T-helper 9 cell (primary cell): ENCODE results near the gene TPPP.
"Not testable (repeated sequence)": the region's sequence is repeated elsewhere in the genome, so short reads cannot be mapped to it uniquely, and the experiment has no call there.

Source experiments
- DNase-seq: peaks from one replicate; pipeline ENCODE4 v3.0.0-alpha.2; 2020

The TPPP gene

DNA sequence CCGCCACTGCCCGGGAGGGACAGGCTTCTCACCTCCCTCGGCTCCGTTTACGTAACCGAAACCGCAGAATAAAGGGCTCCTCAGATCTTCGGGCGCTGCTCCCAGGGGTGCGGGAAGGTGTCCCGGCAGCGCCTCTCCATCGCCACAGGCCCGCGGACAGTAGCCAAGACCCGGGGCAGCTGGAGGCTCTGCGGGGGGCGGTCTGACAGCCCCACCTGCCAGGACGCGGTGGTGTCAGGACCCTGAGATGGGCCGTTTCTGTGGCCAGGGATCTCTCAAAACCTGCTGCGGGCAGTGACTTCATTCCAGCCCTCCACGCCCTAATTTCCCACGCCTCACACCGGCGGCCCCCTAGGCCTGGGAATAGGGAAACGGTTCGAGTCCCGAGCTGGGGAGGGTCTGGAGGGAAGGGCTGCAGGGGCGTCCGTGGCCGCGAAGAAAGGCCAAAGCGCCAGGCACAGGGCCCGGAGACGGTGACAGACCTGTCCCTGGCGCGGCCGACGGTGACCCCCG is 567 bp downstream of the TPPP start:
- DNase-seq, result not testable (repeated sequence)

- no peak for DNase-seq
These were observed 1.2 kb downstream of the TPPP start for GRCh38 chr5:691817-692528.

GRCh38 chr5:691049-691448 is 2.1 kb downstream of the TPPP start:
- not testable (repeated sequence) for DNase-seq

DNA sequence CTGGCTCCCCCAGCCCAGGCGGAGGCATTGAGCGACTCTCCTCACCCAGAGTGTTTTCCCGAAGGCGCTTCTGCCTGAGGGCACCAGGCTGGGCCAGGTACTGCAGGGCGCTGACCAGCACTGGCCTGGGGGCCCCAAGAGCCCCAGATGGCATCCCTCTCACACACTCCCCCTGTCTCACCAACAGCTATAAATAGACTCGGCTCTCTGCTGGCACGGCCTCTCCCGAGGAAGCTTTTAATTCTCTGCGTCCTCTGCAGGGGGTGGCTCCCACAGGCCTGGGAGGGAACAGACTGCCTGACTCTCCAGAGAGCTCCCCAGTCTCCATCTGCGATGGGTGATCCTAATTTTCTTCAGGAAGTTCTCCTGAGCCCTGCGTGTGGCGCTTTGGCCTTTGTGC is 2.9 kb downstream of the TPPP start:
- DNase-seq, result not testable (repeated sequence)

DNA sequence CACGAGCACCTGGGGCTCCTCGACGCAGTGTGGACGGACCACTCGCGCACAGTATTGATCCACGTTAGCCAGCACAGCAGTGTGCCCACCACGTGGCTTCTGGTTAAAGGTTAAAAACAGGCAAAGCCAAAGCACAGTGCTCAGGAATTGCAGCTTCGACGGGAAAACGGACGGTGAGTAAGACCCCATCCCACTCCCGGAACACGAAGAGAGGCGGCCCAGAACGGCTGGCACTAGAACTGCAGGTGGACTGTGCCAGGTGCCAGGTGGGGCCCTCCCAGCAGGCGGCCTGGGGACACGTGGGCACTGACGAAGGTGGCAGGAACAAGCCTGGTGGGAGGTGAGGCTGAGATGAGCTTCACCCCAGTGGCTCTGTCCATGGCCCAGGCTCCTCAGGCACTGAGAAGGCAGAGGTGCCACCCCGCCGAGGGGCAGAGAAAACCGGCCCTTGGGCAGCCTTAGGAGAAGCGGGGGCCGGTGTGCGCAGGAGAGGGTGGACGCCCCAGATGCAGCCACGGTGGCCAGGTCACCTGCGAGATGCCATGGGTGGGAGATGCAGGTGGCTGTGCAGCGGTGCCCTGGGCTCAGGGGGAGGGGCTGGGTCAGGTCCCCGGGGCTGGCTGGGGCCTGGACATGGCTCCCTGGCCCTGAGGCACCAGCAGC is 4.7 kb downstream of the TPPP start:
- not testable (repeated sequence) for DNase-seq

DNA sequence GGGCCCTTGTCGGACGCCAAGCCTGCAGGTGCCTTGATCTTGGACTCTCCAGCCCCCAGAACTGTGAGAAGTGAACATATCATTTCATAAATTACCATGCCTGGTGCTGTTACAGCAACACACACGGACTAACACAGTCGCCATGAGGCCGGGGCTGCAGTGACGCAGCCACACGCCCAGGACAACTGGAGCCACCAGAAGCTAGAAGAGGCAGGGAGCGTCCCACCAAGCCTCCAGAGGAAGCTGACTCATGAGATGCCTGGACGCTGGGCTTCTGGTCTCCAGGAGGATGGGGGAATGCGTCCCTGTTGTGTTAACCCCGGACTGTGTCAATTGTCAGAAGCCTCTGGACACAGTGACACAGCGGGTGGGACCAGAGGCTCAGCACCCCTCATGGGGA is 6.2 kb downstream of the TPPP start:
- DNase-seq, result not testable (repeated sequence)

GRCh38 chr5:686172-686523 is 7.0 kb downstream of the TPPP start:
- DNase-seq, result not testable (repeated sequence)

GRCh38 chr5:685262-686171 is 7.6 kb downstream of the TPPP start:
- no peak for DNase-seq

GRCh38 chr5:684751-685216 is 8.4 kb downstream of the TPPP start:
- DNase-seq, result no peak

- DNase-seq, result no peak
These were observed 9.3 kb downstream of the TPPP start for GRCh38 chr5:683551-684481.

DNA sequence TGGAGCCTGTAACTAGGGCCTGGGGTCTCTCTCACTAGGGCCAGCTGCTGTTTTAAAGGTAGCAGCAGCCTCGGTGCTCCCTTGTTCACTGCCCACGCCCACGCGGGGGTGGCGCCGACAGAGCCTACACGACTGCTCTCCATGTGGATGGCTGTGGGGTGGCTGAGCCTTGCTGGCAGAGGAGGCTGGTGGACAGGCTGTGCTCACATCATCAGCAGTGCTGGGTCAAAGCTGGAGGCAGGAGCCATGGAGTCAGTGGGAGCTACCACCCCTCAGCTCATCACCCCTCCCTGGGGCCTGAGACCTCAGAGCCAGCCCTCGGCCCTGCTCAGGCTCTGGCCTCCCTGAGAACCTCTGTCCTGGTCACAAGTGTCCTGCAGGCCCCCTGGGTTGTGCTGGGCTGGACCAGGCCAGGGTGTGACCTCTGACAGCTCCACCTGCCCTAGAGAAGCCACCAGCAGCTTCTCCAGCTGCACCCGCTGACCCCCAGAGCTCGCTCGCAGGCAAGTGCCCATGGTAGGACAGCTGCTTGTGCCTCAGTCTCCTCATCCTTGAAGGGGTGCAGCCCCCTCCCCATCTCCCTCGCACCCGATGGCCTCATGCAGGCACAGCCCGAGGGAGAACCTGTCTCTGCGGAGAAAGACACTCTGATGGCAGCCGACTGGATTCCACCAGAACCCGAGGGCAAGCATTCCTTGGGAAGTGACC is 10.3 kb downstream of the TPPP start:
- not testable (repeated sequence) for DNase-seq

GRCh38 chr5:682216-682615 is 10.9 kb downstream of the TPPP start:
- not testable (repeated sequence) for DNase-seq

DNA sequence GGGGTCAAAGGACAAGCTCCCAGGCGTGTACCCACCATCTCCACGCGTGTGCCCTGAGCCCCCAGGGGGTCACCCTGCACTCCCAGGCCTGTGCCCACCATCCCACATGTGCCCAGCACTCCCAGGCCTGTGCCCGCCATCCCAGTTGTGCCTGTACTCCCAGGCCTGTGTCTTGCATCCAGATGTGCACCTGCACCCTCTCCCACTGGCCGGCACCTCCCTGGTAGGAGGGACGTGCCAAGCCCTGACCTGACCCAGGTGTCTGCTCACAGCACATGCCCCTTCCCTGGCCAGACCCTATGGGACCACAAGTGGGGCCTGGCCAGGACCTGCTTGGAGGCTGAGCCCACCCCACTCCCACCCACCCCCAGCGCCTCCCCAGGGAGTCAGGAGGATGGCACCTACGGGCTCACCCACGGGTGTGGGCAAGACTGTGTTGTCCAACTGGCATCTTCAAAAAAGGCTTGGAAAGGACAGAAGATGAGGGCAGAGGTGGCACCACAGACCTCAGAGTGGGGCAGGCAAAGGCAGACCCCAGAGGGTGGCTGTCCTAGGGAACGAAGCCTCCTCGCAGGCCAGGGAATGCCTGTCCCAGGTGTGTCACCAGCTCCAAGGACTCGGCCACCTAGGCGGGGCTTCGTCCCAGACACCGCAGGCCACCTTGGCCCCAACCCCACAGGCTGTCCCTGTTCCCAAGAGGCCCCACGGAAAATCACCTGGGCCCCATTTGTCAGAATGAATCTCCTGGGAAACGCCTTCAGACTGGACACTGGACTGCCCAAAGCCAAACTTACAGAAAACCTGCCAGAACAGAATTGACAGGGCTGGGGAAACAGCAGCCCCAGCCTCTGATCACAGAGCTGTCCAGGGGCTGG is 11.6 kb downstream of the TPPP start:
- DNase-seq, result not testable (repeated sequence)

DNA sequence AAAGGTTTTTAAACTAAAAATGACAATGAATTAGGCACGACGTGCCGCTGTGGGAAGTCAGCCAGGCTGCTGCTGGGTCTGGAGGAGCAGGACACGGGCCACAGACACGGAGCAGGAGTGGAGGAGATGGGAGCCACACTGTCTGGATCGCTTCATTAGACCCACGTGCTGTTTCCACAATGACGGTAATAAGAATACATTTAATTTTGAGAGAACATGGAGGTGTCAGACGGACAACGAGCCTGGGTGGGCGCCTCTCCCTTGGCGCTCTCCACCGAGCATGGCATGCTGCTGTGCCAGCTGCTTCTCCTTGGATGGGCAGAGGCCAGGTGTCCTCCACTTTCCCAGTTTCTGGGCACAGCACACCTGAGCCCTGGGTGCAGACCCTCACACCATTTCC is 12.3 kb downstream of the TPPP start:
- not testable (repeated sequence) for DNase-seq

- not testable (repeated sequence) for DNase-seq
These were observed 12.9 kb downstream of the TPPP start for GRCh38 chr5:680118-680795.

DNA sequence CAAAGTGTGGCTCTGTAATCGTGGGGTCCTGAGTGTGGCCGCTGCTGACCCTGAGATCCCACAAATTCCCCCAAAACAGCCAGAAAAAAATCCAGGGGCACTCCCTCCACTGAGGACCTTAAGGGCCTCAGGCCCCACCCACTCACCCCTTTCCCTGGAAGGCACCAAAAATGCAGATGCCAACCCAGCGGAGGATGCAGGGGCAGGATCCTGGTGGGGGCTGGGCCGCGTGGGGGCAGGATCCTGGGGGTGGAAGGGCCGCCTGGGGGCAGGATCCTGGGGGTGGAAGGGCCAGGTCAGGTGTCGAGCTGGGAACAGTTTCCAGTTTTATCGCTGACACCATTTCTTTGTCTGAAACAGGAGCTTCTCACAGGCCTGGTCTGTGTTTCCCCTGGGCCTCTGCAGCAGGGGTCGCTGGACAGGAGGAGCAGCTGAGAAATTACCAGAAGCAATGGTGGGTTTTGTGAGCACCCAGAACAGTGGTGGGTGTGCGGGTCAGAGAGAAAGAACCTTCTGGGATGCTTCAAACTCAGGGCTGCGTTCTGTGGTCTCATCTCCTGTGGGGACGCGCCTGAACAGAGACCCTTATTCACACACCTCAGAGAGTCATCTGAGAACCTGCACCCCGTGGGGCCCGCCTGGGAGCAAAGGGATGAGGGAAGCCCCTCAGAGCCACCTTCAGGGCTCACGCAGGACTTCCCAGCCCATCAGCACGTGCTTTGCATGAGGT is 13.8 kb downstream of the TPPP start:
- DNase-seq, result not testable (repeated sequence)

DNA sequence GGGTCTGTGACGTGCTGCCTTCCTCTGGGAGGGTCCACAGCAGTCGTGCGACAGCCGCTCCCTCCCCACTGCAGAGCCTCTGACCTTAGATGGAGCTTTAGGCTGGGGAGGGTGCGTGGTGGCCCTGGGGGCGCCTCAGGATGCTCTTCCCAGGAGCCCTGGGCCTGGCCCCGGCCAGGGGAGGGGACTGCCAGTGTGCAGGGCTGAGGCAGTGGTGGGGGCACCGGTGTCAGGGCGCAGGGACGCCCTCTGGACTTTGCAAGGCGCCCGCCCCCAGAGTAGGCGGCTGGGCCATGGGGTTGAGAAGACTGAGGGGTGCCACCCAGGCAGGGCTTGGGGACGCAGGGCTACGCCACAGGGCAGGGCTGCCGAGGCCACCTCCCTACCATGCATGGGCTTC is 14.6 kb downstream of the TPPP start:
- not testable (repeated sequence) for DNase-seq

DNA sequence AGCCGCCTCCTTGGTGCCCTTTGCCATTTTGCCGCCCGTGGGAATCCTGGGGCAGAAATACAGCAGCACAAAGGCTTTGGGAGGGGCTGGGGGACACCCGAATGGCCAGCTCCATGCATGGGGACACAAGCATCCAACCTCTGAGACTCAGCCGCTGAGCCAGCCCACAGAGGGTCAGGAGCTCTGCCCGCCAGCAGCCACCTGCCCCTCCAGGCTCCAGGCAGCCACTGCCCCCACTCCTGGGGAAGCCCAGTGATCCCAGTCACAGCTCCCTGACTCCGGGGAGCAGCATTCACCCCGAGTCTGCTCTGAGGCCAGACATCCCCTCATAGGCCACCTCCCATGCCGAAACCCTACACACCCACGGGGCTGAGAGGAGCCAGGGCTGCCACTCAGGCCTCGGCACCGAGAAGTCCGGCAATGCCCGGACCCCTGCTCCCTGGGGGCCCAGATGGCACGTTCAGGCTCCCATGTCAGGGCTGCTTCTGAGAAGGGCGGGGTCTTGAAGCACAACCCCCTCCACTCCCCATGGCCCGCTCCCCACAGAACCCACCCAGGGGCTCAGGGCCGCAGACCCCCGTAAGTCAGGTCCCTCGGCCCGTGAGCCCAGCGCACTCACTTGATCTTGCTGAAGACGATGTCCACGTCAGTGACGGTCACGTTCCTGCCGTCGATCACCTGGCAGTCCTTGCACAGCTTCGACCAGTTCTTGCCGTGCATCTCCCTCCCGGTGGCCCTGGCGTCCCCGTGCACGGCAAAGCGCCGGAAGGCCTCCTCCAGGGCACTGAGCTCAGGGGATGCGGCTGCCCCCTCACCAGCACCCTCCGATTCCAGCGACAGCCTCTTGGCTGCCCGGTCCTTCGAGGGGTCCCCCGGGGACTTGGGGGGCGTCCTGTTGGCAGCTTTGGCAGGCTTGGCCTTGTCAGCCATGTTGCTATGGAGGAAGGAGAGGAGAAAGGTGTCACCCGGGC is 15.7 kb downstream of the TPPP start:
- peak; percentile 1 for DNase-seq
